HG03575 (cell line): ENCODE results near the gene RPL27A.
A peak's percentile ranks its signal among the peaks of the same experiment; 100 is the strongest.

ENCODE experiments used
- ATAC-seq: cut with Tn5 transposase; IDR thresholded peaks from one replicate; pipeline ENCODE4 v1.9.1; 2021; ENCODE audit not compliant: unreplicated experiment, insufficient number of reproducible peaks, low FRiP score; ENCODE audit errors: extremely low read depth

The RPL27A gene

GRCh38 chr11:8671193-8671612, 11.4 kb upstream of the RPL27A start:
- no peak for ATAC-seq

- no peak for ATAC-seq
Measured at GRCh38 chr11:8671651-8672062, 10.9 kb upstream of the RPL27A start.

GRCh38 chr11:8672346-8672745, 10.2 kb upstream of the RPL27A start:
- no peak for ATAC-seq

- ATAC-seq, result no peak
Measured at GRCh38 chr11:8674859-8675258, 7.7 kb upstream of the RPL27A start.

- no peak for ATAC-seq
Measured at GRCh38 chr11:8676458-8676857, 6.1 kb upstream of the RPL27A start.

- ATAC-seq, result no peak
Measured at GRCh38 chr11:8679006-8679405, 3.6 kb upstream of the RPL27A start.

GRCh38 chr11:8681837-8682302, 722 bp upstream of the RPL27A start:
- no peak for ATAC-seq

- ATAC-seq, result no peak
Measured at GRCh38 chr11:8683115-8683807, 669 bp downstream of the RPL27A start.

GRCh38 chr11:8684600-8685290, 2.2 kb downstream of the RPL27A start:
- no peak for ATAC-seq

- no peak for ATAC-seq
Measured at GRCh38 chr11:8685306-8685705, 2.7 kb downstream of the RPL27A start.

- ATAC-seq, result no peak
Measured at GRCh38 chr11:8685820-8686219, 3.2 kb downstream of the RPL27A start.

- ATAC-seq, result no peak
Measured at GRCh38 chr11:8686325-8686724, 3.7 kb downstream of the RPL27A start.

GRCh38 chr11:8688414-8689362, 6.1 kb downstream of the RPL27A start:
- ATAC-seq, result peak; percentile 67

- ATAC-seq, result no peak
Measured at GRCh38 chr11:8689726-8690255, 7.2 kb downstream of the RPL27A start.

- no peak for ATAC-seq
Measured at GRCh38 chr11:8690374-8691342, 8.1 kb downstream of the RPL27A start.

- ATAC-seq, result no peak
Measured at GRCh38 chr11:8691601-8692000, 9.0 kb downstream of the RPL27A start.

- ATAC-seq, result no peak
Measured at GRCh38 chr11:8692417-8692816, 9.8 kb downstream of the RPL27A start.

- ATAC-seq, result no peak
Measured at GRCh38 chr11:8693010-8693551, 10.5 kb downstream of the RPL27A start.
